HEK293T (cell line): ENCODE data around the gene TMEM117.
A peak's percentile ranks its signal among the peaks of the same experiment; 100 is the strongest.

ENCODE experiments used
- CTCF ChIA-PET: fragments of 350-600 bp; formaldehyde crosslinking; extraction: SDS; loops from one replicate; lab custom pipeline; 2021; ENCODE audit warnings: antibody characterized with exemption, inconsistent platforms; lab: Yijun Ruan, JAX
- POLR2A ChIA-PET: fragments of 350-600 bp; formaldehyde crosslinking; extraction: SDS; loops from one replicate; lab custom pipeline; 2020; ENCODE audit warnings: antibody characterized with exemption, inconsistent platforms; lab: Yijun Ruan, JAX
- DNase-seq: peaks from one replicate; pipeline ENCODE4 v3.0.0; 2012; ENCODE audit warnings: mixed read lengths; ENCODE audit errors: extremely low spot score
- ARNT ChIP-seq: fragments of 450-650 bp; IDR thresholded peaks from 2 replicates; pipeline ENCODE4 v1.6.1; 2017; ENCODE audit warnings: mild to moderate bottlenecking
- BHLHE40 ChIP-seq: fragments of 450-650 bp; IDR thresholded peaks from 2 replicates; pipeline ENCODE4 v1.6.1; 2016; ENCODE audit warnings: mild to moderate bottlenecking, moderate library complexity, borderline replicate concordance
- CTBP1 ChIP-seq: fragments of 450-650 bp; IDR thresholded peaks from 2 replicates; pipeline ENCODE4 v1.6.1; 2016; ENCODE audit warnings: borderline replicate concordance
- ELF4 ChIP-seq: fragments of 450-650 bp; IDR thresholded peaks from 2 replicates; pipeline ENCODE4 v1.6.1; 2017; ENCODE audit warnings: antibody characterized with exemption
- FOXA1 ChIP-seq: fragments of 450-650 bp; IDR thresholded peaks from 2 replicates; pipeline ENCODE4 v1.6.1; 2016; ENCODE audit warnings: mild to moderate bottlenecking
- FOXK2 ChIP-seq: fragments of 450-650 bp; IDR thresholded peaks from 2 replicates; pipeline ENCODE4 v1.6.1; 2016; ENCODE audit warnings: mild to moderate bottlenecking
- FOXM1 ChIP-seq: fragments of 450-650 bp; IDR thresholded peaks from 2 replicates; pipeline ENCODE4 v1.6.1; 2017; ENCODE audit warnings: mild to moderate bottlenecking, borderline replicate concordance
- HDGF ChIP-seq: fragments of 450-650 bp; IDR thresholded peaks from 2 replicates; pipeline ENCODE4 v1.6.1; 2017; ENCODE audit warnings: antibody characterized with exemption, borderline replicate concordance
- L3MBTL2 ChIP-seq: fragments of 450-650 bp; conservative IDR thresholded peaks from 2 replicates; pipeline ENCODE4 v1.6.1; 2016; ENCODE audit warnings: mild to moderate bottlenecking
- LEF1 ChIP-seq: fragments of 450-650 bp; IDR thresholded peaks from 2 replicates; pipeline ENCODE4 v1.6.1; 2017; ENCODE audit warnings: mild to moderate bottlenecking, borderline replicate concordance
- NFRKB ChIP-seq: fragments of 450-650 bp; IDR thresholded peaks from 2 replicates; pipeline ENCODE4 v1.6.1; 2016; ENCODE audit warnings: mild to moderate bottlenecking, moderate library complexity
- PKNOX1 ChIP-seq: fragments of 450-650 bp; IDR thresholded peaks from 2 replicates; pipeline ENCODE4 v1.6.1; 2016
- SP1 ChIP-seq: fragments of 450-650 bp; IDR thresholded peaks from 2 replicates; pipeline ENCODE4 v1.6.1; 2017
- SUZ12 ChIP-seq: fragments of 450-650 bp; IDR thresholded peaks from 2 replicates; pipeline ENCODE4 v1.6.1; 2016; ENCODE audit warnings: mild to moderate bottlenecking
- TARDBP ChIP-seq: fragments of 450-650 bp; IDR thresholded peaks from 2 replicates; pipeline ENCODE4 v1.6.1; 2016
- ZNF384 ChIP-seq: fragments of 450-650 bp; IDR thresholded peaks from 2 replicates; pipeline ENCODE4 v1.6.1; 2016

TMEM117 gene

GRCh38 chr12:43992856-43993255, 157.0 kb downstream of the TMEM117 start:
- DNase-seq, result no peak
- TF ChIP-seq FOXM1 (no peak), CTBP1 (no peak), SP1 (no peak), ZNF384 (no peak), ARNT (no peak), SUZ12 (no peak), PKNOX1 (no peak), L3MBTL2 (no peak), FOXA1 (no peak), HDGF (no peak)
- ChIA-PET CTCF (no interaction called here), POLR2A (no interaction called here)

- peak; percentile 70 for DNase-seq
- ChIA-PET POLR2A (no interaction called here), CTCF (interaction anchor here (0.5 to 0.7 kb wide), 2 partner anchors 15 to 137 kb away, joined by 3 to 4 read pairs; no protein-coding TSS in a partner anchor)
- no peak for TF ChIP-seq BHLHE40
- no peak for TF ChIP-seq CTBP1
- no peak for TF ChIP-seq TARDBP
- TF ChIP-seq NFRKB, result no peak
- no peak for TF ChIP-seq ZNF384
- TF ChIP-seq FOXM1, result no peak
- no peak for TF ChIP-seq L3MBTL2
- no peak for TF ChIP-seq PKNOX1
- TF ChIP-seq FOXA1, result no peak
- no peak for TF ChIP-seq ELF4
- no peak for TF ChIP-seq LEF1
- no peak for TF ChIP-seq SUZ12
- TF ChIP-seq SP1, result no peak
- TF ChIP-seq ARNT, result no peak
These were observed 164.6 kb downstream of the TMEM117 start for GRCh38 chr12:44000309-44000952.

DNA sequence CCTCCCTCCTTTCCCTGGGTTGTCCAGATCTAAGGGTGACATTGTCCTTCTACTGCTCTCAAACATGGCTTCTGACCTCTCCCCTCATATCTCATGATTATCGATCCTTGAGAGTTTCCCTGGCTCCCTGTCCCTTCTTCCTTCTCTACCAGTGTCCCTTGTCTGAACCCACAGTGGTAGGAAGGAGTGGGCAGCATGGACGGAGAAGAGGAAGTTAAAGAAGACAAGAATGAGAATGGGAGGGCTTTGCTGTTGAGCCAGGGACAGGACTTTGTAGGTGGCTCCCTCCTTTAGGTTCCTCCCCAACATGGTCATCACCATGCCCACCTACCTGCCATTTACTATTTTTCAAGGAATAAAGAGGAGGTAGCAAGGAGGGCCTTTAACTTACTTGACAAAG, 166.7 kb downstream of the TMEM117 start:
- ChIA-PET CTCF (no interaction called here), POLR2A (no interaction called here)
- no peak for DNase-seq
- no peak for TF ChIP-seq FOXM1
- TF ChIP-seq BHLHE40, result no peak
- no peak for TF ChIP-seq ZNF384
- no peak for TF ChIP-seq PKNOX1
- TF ChIP-seq ARNT, result no peak
- TF ChIP-seq SUZ12, result no peak
- TF ChIP-seq SP1, result no peak
- TF ChIP-seq CTBP1, result no peak
- no peak for TF ChIP-seq TARDBP
- TF ChIP-seq NFRKB, result no peak

GRCh38 chr12:44003721-44004120, 167.8 kb downstream of the TMEM117 start:
- POLR2A ChIA-PET, result no interaction called here
- no peak for TF ChIP-seq PKNOX1
- TF ChIP-seq ZNF384, result no peak
- TF ChIP-seq FOXA1, result no peak
- TF ChIP-seq CTBP1, result no peak
- no peak for TF ChIP-seq BHLHE40
- no peak for TF ChIP-seq L3MBTL2
- TF ChIP-seq ELF4, result no peak
- no peak for TF ChIP-seq SP1
- no peak for TF ChIP-seq LEF1
- TF ChIP-seq NFRKB, result no peak
- TF ChIP-seq HDGF, result no peak
- TF ChIP-seq TARDBP, result no peak
- no peak for TF ChIP-seq FOXM1
- TF ChIP-seq ARNT, result no peak
- TF ChIP-seq SUZ12, result no peak
- no peak for DNase-seq
- CTCF ChIA-PET, result interaction anchor here (0.6 kb wide), 1 partner anchor 635 kb away, joined by 3 read pairs; no protein-coding TSS in a partner anchor

GRCh38 chr12:44015333-44015941, 179.6 kb downstream of the TMEM117 start:
- TF ChIP-seq ARNT (no peak), TARDBP (no peak), LEF1 (no peak), CTBP1 (no peak), PKNOX1 (no peak), SUZ12 (no peak), FOXM1 (no peak), ELF4 (no peak), BHLHE40 (no peak), HDGF (no peak), NFRKB (no peak), SP1 (no peak), ZNF384 (no peak), L3MBTL2 (no peak), FOXA1 (no peak), FOXK2 (no peak)
- POLR2A ChIA-PET, result interaction anchor here (0.9 kb wide), 1 partner anchor 933 kb away, joined by 3 read pairs; no protein-coding TSS in a partner anchor
- CTCF ChIA-PET, result interaction anchor here (0.7 to 0.9 kb wide), 3 partner anchors 715 to 1087 kb away, joined by 3 to 4 read pairs (median 3); no protein-coding TSS in a partner anchor
- DNase-seq, result peak; percentile 35
